Nephron progenitor cell (in vitro differentiated cells): ENCODE data around the gene RUNX1.

ENCODE experiments used
- DNase-seq: peaks from one replicate; pipeline ENCODE4 v3.0.0; 2021
- H3K27ac Mint-ChIP-seq: 2 replicates; pipeline ENCODE4 v1.8.0; 2021; ENCODE audit warnings: mild to moderate bottlenecking, moderate library complexity, mixed read lengths
- H3K27me3 Mint-ChIP-seq: 2 replicates; pipeline ENCODE4 v1.8.0; 2021; ENCODE audit warnings: mild to moderate bottlenecking, low read depth, mixed read lengths; ENCODE audit not compliant: poor library complexity
- H3K36me3 Mint-ChIP-seq: 2 replicates; pipeline ENCODE4 v1.8.0; 2021; ENCODE audit warnings: low read depth, mixed read lengths
- H3K4me1 Mint-ChIP-seq: 2 replicates; pipeline ENCODE4 v1.8.0; 2021; ENCODE audit warnings: mixed read lengths
- H3K4me3 Mint-ChIP-seq: 2 replicates; pipeline ENCODE4 v1.8.0; 2021; ENCODE audit warnings: mild to moderate bottlenecking, moderate library complexity, mixed read lengths
- H3K9me3 Mint-ChIP-seq: 2 replicates; pipeline ENCODE4 v1.8.0; 2021; ENCODE audit warnings: mild to moderate bottlenecking, moderate library complexity, mixed read lengths
- TF ChIP-seq, protein P1 (sequence below): fragments of 200-600 bp; sonication (generic); IDR thresholded peaks from 2 replicates; pipeline ENCODE4 v1.5.0; 2021; ENCODE audit warnings: antibody characterized with exemption

Gene RUNX1

GRCh38 chr21:35010447-35010846 lies 38.7 kb downstream of the RUNX1 start:
- H3K9me3 Mint-ChIP-seq = no peaks in the 10 kb centered on the region
- no peak for DNase-seq
- H3K27ac Mint-ChIP-seq = no peak overlapping the region
- H3K36me3 Mint-ChIP-seq = no peaks in the 10 kb centered on the region
- peaks cover 5% of the 10 kb centered on the region for H3K27me3 Mint-ChIP-seq
- peaks cover 9% of the 10 kb centered on the region for H3K4me1 Mint-ChIP-seq
- TF ChIP-seq, protein P1, sequence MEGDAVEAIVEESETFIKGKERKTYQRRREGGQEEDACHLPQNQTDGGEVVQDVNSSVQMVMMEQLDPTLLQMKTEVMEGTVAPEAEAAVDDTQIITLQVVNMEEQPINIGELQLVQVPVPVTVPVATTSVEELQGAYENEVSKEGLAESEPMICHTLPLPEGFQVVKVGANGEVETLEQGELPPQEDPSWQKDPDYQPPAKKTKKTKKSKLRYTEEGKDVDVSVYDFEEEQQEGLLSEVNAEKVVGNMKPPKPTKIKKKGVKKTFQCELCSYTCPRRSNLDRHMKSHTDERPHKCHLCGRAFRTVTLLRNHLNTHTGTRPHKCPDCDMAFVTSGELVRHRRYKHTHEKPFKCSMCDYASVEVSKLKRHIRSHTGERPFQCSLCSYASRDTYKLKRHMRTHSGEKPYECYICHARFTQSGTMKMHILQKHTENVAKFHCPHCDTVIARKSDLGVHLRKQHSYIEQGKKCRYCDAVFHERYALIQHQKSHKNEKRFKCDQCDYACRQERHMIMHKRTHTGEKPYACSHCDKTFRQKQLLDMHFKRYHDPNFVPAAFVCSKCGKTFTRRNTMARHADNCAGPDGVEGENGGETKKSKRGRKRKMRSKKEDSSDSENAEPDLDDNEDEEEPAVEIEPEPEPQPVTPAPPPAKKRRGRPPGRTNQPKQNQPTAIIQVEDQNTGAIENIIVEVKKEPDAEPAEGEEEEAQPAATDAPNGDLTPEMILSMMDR = no peak
- H3K4me3 Mint-ChIP-seq = no peak overlapping the region

GRCh38 chr21:35007348-35007747 lies 41.8 kb downstream of the RUNX1 start:
- Mint-ChIP-seq H3K36me3 (no peaks in the 10 kb centered on the region), H3K9me3 (no peaks in the 10 kb centered on the region), H3K27me3 (peaks cover 5% of the 10 kb centered on the region), H3K4me3 (no peak overlapping the region), H3K27ac (no peak overlapping the region), H3K4me1 (peaks cover 9% of the 10 kb centered on the region)
- TF ChIP-seq, protein P1 = no peak
- no peak for DNase-seq

DNA sequence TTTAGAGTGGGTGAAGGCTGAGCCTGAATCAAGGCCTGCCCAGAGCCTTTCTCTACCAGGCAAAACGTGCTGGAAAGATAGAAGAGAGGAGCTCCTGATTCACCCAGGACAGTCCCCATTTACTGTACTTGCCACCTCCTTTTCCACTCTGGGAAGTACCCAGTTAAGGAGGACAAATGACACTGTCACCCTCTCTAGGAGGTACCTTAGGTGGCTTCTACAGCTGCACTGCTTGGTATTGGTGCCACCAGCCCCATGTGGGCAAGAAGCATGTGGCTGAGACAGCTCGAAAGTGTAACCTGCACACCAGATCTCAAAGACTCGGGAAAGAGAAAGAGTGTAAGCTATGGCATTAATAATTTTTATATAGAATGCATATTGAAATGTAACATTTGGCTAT lies 42.3 kb downstream of the RUNX1 start:
- Mint-ChIP-seq H3K27me3 (peaks cover 5% of the 10 kb centered on the region), H3K4me1 (peaks cover 6% of the 10 kb centered on the region), H3K9me3 (no peaks in the 10 kb centered on the region), H3K27ac (no peak overlapping the region), H3K36me3 (no peaks in the 10 kb centered on the region), H3K4me3 (no peak overlapping the region)
- TF ChIP-seq, protein P1 = no peak
- DNase-seq = no peak

DNA sequence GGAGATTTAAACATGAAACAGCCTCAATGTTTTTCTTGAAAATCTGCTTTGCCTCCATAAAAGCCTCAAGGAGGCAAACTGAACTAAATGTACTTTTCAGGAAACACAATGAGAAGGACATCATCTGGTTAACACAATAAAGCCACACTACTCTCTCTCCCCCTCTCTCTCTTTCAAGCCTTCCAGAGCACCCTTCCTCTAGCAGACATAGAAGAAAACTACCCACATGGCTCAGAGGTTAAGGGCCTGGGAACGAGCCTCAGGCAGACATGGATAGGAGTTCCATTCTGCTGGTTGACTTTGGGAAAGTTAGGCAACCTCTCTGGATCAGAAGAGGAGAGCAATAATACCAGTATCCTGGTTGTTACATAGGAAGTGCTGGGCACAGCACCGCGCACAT lies 42.9 kb downstream of the RUNX1 start:
- H3K27ac Mint-ChIP-seq = no peak overlapping the region
- TF ChIP-seq, protein P1 = no peak
- no peak overlapping the region for H3K4me3 Mint-ChIP-seq
- no peak for DNase-seq
- H3K36me3 Mint-ChIP-seq = no peaks in the 10 kb centered on the region
- H3K4me1 Mint-ChIP-seq = peaks cover 1% of the 10 kb centered on the region
- H3K9me3 Mint-ChIP-seq = no peaks in the 10 kb centered on the region
- H3K27me3 Mint-ChIP-seq = peaks cover 5% of the 10 kb centered on the region

DNA sequence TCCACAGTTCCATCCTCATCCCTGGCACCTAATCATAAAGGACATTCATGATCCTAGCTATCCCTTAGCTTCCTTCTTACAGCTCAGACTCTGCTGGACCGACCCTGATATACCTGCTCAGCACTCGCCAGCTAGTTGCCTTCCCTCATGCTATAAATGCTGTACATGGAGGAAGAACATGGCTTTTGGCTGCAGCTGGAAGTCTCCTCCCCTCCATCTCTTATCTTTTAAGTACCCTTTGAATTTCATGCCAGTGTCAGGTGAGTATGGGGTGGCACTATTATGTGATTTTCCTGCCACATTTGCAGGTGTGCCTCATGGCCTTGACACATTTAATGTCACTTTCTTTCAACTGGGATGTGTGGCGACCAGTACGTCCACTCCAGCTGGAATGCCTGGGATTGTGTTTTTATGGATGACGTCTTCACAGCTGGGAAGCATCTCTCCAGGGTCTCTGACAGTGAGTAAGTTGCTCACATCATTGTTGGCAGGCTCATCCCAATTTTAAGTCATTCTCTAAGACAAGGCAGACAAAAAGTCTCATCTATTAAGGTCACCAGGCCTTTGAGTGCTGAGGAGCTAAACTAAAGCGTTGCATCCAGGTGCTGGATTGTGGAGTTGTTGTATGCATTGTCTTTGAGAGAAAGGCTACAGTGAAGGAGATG lies 43.4 kb downstream of the RUNX1 start:
- Mint-ChIP-seq H3K9me3 (no peaks in the 10 kb centered on the region), H3K4me1 (no peaks in the 10 kb centered on the region), H3K36me3 (no peaks in the 10 kb centered on the region), H3K27ac (no peak overlapping the region), H3K27me3 (peaks cover 5% of the 10 kb centered on the region), H3K4me3 (no peak overlapping the region)
- TF ChIP-seq, protein P1 = no peak
- no peak for DNase-seq

- H3K27ac Mint-ChIP-seq = no peak overlapping the region
- no peak overlapping the region for H3K4me3 Mint-ChIP-seq
- H3K9me3 Mint-ChIP-seq = no peaks in the 10 kb centered on the region
- TF ChIP-seq, protein P1 = no peak
- peaks cover 5% of the 10 kb centered on the region for H3K27me3 Mint-ChIP-seq
- H3K4me1 Mint-ChIP-seq = no peaks in the 10 kb centered on the region
- no peak for DNase-seq
- H3K36me3 Mint-ChIP-seq = no peaks in the 10 kb centered on the region
These were observed 44.0 kb downstream of the RUNX1 start for GRCh38 chr21:35005077-35005476.
